T-cell (primary cell): ENCODE results near the gene PDXP. TPM values are rescaled to one million over a fixed set of nuclear protein-coding genes. Genes with fewer than 3 reads are reported as not detected.
A peak's percentile ranks its signal among the peaks of the same experiment; 100 is the strongest.
"Not testable (repeated sequence)": the region's sequence is repeated elsewhere in the genome, so short reads cannot be mapped to it uniquely, and the experiment has no call there.

Source experiments
- ATAC-seq, 4 experiments: fragments of 200-7000 bp in 3 of 4; fragments of 150-1000 bp in 1 of 4; cut with Tn5 transposase; replicated peaks in 1 of 4; 1 replicate in 3 of 4; 2 replicates in 1 of 4; pipeline ENCODE4 v1.10.0; 2021; ENCODE audit warnings: moderate library complexity in 3 of 4, mild to moderate bottlenecking in 2 of 4, moderate number of reproducible peaks in 1 of 4
- CTCF ChIA-PET, 2 donors: fragments of 300-600 bp; sonication (Branson Sonifier 250); formaldehyde crosslinking; loops; one replicate each; lab custom pipeline; 2022; ENCODE audit warnings: antibody characterized with exemption in 2 of 2; lab: Charles Lee
- POLR2A ChIA-PET, 2 donors: fragments of 300-600 bp; sonication (Branson Sonifier 250); formaldehyde crosslinking; loops; one replicate each; lab custom pipeline; 2022; ENCODE audit warnings: antibody characterized with exemption in 2 of 2; lab: Charles Lee
- DNase-seq, 35 experiments: peaks; one replicate each; pipeline versions ENCODE4 v3.0.0 to v3.0.0-alpha.2; 2013 to 2023
- H3K27ac ChIP-seq: one replicate; pipeline ENCODE4 v1.5.1; 2013; ENCODE audit warnings: low read length
- H3K27me3 ChIP-seq, 2 experiments: replicated peaks in 1 of 2; 1 replicate in 1 of 2; 2 replicates in 1 of 2; pipeline versions ENCODE4 v1.6.1 to v1.7.0; 2013; ENCODE audit warnings: low read length in 1 of 2, mixed read lengths in 1 of 2; ENCODE audit not compliant: control insufficient read depth in 2 of 2, insufficient read depth in 2 of 2; ENCODE audit errors: extremely low read depth in 1 of 2
- H3K36me3 ChIP-seq, 2 donors: 1 replicate in 1 of 2; 2 replicates in 1 of 2; pipeline versions ENCODE4 v1.6.1 to v1.7.0; 2013; ENCODE audit warnings: low read length in 1 of 2; ENCODE audit not compliant: control insufficient read depth in 2 of 2, insufficient read depth in 1 of 2; ENCODE audit errors: extremely low read depth in 1 of 2
- H3K4me1 ChIP-seq, 2 experiments: 1 replicate in 1 of 2; 2 replicates in 1 of 2; pipeline versions ENCODE4 v1.6.1 to v1.7.0; 2013; ENCODE audit warnings: low read length in 2 of 2, mixed read lengths in 1 of 2; ENCODE audit not compliant: insufficient read depth in 2 of 2, control insufficient read depth in 1 of 2; ENCODE audit errors: extremely low read depth in 1 of 2
- H3K4me3 ChIP-seq, 2 donors: 1 replicate in 1 of 2; 2 replicates in 1 of 2; pipeline versions ENCODE4 v1.5.1 to v1.7.0; 2013; ENCODE audit warnings: mild to moderate bottlenecking in 2 of 2, low read length in 1 of 2, moderate library complexity in 1 of 2; ENCODE audit not compliant: control insufficient read depth in 1 of 2; ENCODE audit errors: extremely low read depth in 1 of 2
- H3K9me3 ChIP-seq: 2 replicates; pipeline ENCODE4 v1.7.0; 2013
- H3K27ac Mint-ChIP-seq, 2 donors: one replicate each; pipeline ENCODE4 v1.8.0; 2020 to 2021; ENCODE audit warnings: mild to moderate bottlenecking in 2 of 2, mixed read lengths in 2 of 2
- H3K27me3 Mint-ChIP-seq, 2 donors: one replicate each; pipeline ENCODE4 v1.8.0; 2021 to 2022; ENCODE audit warnings: mixed read lengths in 2 of 2
- H3K36me3 Mint-ChIP-seq: one replicate; pipeline ENCODE4 v1.8.0; 2021; ENCODE audit warnings: mixed read lengths
- H3K4me1 Mint-ChIP-seq, 3 donors: one replicate each; pipeline ENCODE4 v1.8.0; 2020 to 2022; ENCODE audit warnings: mixed read lengths in 3 of 3, mild to moderate bottlenecking in 1 of 3
- H3K4me3 Mint-ChIP-seq, 3 donors: one replicate each; pipeline ENCODE4 v1.8.0; 2020 to 2022; ENCODE audit warnings: mild to moderate bottlenecking in 3 of 3, mixed read lengths in 3 of 3, moderate library complexity in 3 of 3
- H3K9me3 Mint-ChIP-seq, 3 donors: one replicate each; pipeline ENCODE4 v1.8.0; 2020 to 2022; ENCODE audit warnings: mixed read lengths in 3 of 3
- WGBS: methylation state at CpG from one replicate; pipeline ENCODE4 v1.1.5; 2013; ENCODE audit warnings: missing lambda C conversion rate; ENCODE audit not compliant: insufficient coverage; 5-methylcytosine and 5-hydroxymethylcytosine counted together
- total RNA-seq, 35 experiments: library from RNA in 6 of 35; stranded (reverse) in 6 of 35; fragments of 120-200 nt in 1 of 35; gene quantifications; one replicate each; pipeline versions ENCODE4 v1.2.1 to v1.2.4 and lab custom pipeline; 2013 to 2026

The PDXP gene
- total RNA-seq, 5 donors from 2014 or later (not counting 1 experiment from before 2014, with no cell fraction given): 3.1 to 11.3 (median 10.7) TPM

DNA sequence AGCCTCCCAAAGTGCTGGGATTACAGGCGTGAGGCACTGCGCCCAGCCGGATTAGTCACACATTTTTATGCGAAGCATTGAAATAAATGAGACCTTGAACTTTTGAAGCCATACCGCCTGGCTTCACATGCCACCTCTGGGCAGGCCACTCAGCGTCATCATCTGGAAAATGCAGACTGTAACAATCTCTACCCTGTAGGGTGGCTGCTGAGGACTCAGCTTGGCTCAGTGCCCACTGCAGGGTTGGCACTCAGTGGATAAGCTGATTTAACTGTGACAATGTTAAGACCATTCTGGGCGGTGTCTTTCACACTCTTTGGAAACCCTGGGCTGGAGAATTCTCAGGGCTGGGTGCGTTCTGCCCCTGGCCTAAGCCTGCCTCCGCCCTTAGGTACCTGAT is 10.6 kb upstream of the PDXP start:
- no peaks in the 10 kb centered on the region for H3K27me3 Mint-ChIP-seq
- H3K9me3 Mint-ChIP-seq: no peaks in the 10 kb centered on the region
- CTCF ChIA-PET: no interaction called here
- POLR2A ChIA-PET: no interaction called here
- ATAC-seq: no peak
- Histone ChIP-seq H3K4me3 (no peak overlapping the region), H3K27ac (no peak overlapping the region), H3K9me3 (no peaks in the 10 kb centered on the region), H3K36me3 (peaks cover 37 to 92% of the 10 kb centered on the region in 2 donors), H3K27me3 (no peaks in the 10 kb centered on the region), H3K4me1 (peaks cover 3 to 28% of the 10 kb centered on the region in 2 experiments)
- peaks cover 38% of the 10 kb centered on the region for H3K36me3 Mint-ChIP-seq
- H3K4me1 Mint-ChIP-seq: peaks cover 11 to 15% (median 14%) of the 10 kb centered on the region in 3 donors
- no peak for DNase-seq
- H3K4me3 Mint-ChIP-seq: no peak overlapping the region
- 98% methylated on average over 9 of the region's 9 CpGs for WGBS
- peak overlapping the region in 1 of 2 donors; percentile 55 for H3K27ac Mint-ChIP-seq

DNA sequence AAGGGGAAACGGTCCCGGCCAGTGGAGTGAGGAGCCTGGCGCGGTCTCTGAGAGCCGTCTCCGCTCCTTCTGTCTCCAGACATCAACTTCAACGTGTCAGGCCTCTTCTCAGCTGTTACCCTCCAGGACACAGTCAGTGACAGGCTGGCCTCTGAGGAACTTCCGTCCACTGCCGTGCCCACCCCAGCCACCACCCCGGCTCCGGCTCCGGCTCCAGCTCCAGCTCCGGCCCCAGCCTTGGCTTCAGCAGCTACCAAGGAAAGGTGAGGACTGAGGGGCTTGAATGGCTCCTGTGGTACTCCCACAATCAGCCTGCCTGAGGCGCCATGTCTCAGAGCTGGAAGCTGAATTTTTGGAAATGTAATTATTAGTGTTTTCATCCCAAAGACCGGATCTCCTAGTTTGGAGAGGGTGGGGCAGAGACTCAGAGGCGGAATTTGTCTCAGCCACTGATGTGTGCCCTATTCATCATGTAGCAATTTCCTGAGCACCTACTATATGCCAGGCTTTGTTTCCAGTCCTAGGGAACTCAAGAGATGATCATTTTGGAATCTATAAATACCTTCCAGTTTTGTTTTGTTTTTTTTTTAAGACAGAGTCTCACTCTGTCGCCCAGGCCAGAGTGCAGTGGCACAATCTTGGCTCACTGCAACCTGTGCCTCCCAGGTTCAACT is 7.9 kb upstream of the PDXP start:
- Histone ChIP-seq H3K27ac (no peak overlapping the region), H3K4me3 (no peak overlapping the region), H3K4me1 (peaks cover 0 to 15% of the 10 kb centered on the region in 2 experiments), H3K36me3 (peaks cover 40 to 86% of the 10 kb centered on the region in 2 donors), H3K9me3 (no peaks in the 10 kb centered on the region), H3K27me3 (no peaks in the 10 kb centered on the region)
- ATAC-seq (no peak), DNase-seq (no peak)
- ChIA-PET CTCF (no interaction called here), POLR2A (no interaction called here)
- H3K4me3 Mint-ChIP-seq: no peak overlapping the region
- no peak overlapping the region for H3K27ac Mint-ChIP-seq
- H3K4me1 Mint-ChIP-seq: peaks cover 0 to 5% (median 0%) of the 10 kb centered on the region in 3 donors
- peaks cover 37% of the 10 kb centered on the region for H3K36me3 Mint-ChIP-seq
- no peaks in the 10 kb centered on the region for H3K27me3 Mint-ChIP-seq
- H3K9me3 Mint-ChIP-seq: no peaks in the 10 kb centered on the region
- 93% methylated on average over 10 of the region's 17 CpGs for WGBS

DNA sequence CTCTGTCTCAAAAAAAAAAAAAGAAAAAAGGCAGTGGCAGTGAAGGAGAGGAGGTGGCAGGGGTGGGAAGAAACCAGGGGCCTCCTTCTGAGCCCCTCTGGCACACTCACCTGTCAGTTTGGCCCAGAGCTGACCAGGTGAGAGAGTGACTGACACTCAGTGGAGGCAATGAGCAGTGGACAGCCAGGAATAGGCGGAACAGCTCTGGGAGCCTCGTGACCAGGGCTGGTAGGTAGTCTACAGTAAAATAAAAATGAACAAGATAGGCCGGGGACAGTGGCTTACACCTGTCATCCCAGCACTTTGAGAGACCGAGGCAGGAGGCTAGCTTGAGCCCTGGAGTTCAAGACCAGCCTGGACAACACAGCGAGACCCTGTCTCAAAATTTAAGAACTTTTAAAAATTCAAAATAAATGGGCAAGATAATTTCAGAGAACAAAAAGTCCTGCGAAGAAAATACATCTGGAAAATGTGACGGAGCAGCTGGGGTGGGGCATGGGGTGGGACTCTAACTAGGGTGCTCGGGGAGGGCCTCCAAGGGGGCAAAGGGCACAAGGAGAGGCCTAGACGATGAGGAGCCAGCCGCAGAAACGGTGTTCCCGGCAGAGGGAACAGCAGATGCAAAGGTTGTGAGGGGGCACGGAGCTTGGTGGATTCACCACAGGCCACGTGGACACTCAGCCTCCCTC is 3.8 kb upstream of the PDXP start:
- DNase-seq: no peak
- peaks cover 6 to 19% of the 10 kb centered on the region in 2 experiments for H3K4me1 ChIP-seq
- no peaks in the 10 kb centered on the region for H3K27me3 Mint-ChIP-seq
- H3K27ac Mint-ChIP-seq: peak overlapping the region in 1 of 2 donors; percentile 6
- H3K4me3 ChIP-seq: no peak overlapping the region
- ChIA-PET POLR2A (no interaction called here), CTCF (no interaction called here)
- H3K36me3 Mint-ChIP-seq: peaks cover 25% of the 10 kb centered on the region
- no peaks in the 10 kb centered on the region for H3K27me3 ChIP-seq
- peaks cover 15 to 17% (median 17%) of the 10 kb centered on the region in 3 donors for H3K4me1 Mint-ChIP-seq
- peaks cover 33 to 50% of the 10 kb centered on the region in 2 donors for H3K36me3 ChIP-seq
- no peaks in the 10 kb centered on the region for H3K9me3 ChIP-seq
- H3K9me3 Mint-ChIP-seq: no peaks in the 10 kb centered on the region
- H3K4me3 Mint-ChIP-seq: no peak overlapping the region
- H3K27ac ChIP-seq: no peak overlapping the region
- no peak for ATAC-seq
- 94% methylated on average over 9 of the region's 14 CpGs for WGBS

DNA sequence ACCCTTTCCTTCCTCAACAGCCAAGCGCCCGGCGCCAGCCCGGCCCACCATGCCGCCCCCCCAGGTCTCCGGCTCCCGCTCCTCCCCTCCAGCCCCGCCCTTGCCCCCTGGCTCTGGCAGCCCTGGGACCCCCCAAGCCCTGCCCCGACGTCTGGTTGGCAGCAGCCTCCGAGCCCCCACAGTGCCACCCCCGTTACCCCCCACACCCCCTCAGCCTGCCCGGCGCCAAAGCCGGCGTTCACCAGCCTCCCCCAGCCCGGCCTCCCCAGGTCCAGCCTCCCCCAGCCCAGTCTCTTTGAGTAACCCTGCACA is 3.3 kb upstream of the PDXP start:
- peaks cover 20 to 22% (median 22%) of the 10 kb centered on the region in 3 donors for H3K4me1 Mint-ChIP-seq
- no peaks in the 10 kb centered on the region for H3K9me3 Mint-ChIP-seq
- 94% methylated on average over 5 of the region's 17 CpGs for WGBS
- no peak for ATAC-seq
- Histone ChIP-seq H3K27ac (no peak overlapping the region), H3K4me1 (peaks cover 11 to 21% of the 10 kb centered on the region in 2 experiments), H3K4me3 (no peak overlapping the region), H3K36me3 (peaks cover 29 to 45% of the 10 kb centered on the region in 2 donors), H3K9me3 (no peaks in the 10 kb centered on the region), H3K27me3 (no peaks in the 10 kb centered on the region)
- CTCF ChIA-PET: no interaction called here
- DNase-seq: no peak
- peaks cover 20% of the 10 kb centered on the region for H3K36me3 Mint-ChIP-seq
- no peaks in the 10 kb centered on the region for H3K27me3 Mint-ChIP-seq
- POLR2A ChIA-PET: no interaction called here
- no peak overlapping the region for H3K27ac Mint-ChIP-seq
- H3K4me3 Mint-ChIP-seq: no peak overlapping the region

DNA sequence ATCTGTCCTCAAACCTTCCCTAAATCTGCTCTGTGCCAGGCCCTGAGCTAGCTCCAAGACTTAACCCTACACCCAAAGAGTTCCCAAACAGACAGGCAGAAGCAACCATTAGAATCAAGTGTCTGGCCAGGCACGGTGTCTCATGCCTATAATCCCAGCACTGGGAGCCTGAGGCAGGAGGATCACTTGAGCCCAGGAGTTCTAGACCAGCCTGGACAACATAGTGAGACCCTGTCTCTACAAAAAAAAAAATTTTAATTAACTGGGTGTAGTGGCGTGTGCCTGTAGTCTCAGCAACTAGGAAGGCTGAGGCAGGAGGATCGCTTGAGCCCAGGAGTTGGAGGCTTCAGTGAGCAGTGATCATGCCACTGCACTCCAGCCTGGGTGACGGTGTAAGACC is 1.9 kb upstream of the PDXP start:
- H3K4me3 ChIP-seq, ATAC-seq, H3K9me3 Mint-ChIP-seq, DNase-seq, H3K27ac ChIP-seq, H3K4me3 Mint-ChIP-seq, POLR2A ChIA-PET, H3K27me3 ChIP-seq, H3K27me3 Mint-ChIP-seq, H3K9me3 ChIP-seq: not testable (repeated sequence)
- H3K27ac Mint-ChIP-seq: peak overlapping the region; percentile 28 to 48
- H3K4me1 Mint-ChIP-seq: peaks cover 34 to 36% (median 35%) of the 10 kb centered on the region in 3 donors
- H3K36me3 Mint-ChIP-seq: peaks cover 16% of the 10 kb centered on the region
- peaks cover 18 to 31% of the 10 kb centered on the region in 2 donors for H3K36me3 ChIP-seq
- peaks cover 11 to 35% of the 10 kb centered on the region in 2 experiments for H3K4me1 ChIP-seq
- WGBS: 96% methylated on average over 4 of the region's 4 CpGs
- CTCF ChIA-PET: interaction anchor here in 1 of 2 donors (0.6 to 4.2 kb wide), 3 partner anchors 14 to 90 kb away, joined by 3 to 61 read pairs (median 39); partner anchors contain the start of gene LGALS1

DNA sequence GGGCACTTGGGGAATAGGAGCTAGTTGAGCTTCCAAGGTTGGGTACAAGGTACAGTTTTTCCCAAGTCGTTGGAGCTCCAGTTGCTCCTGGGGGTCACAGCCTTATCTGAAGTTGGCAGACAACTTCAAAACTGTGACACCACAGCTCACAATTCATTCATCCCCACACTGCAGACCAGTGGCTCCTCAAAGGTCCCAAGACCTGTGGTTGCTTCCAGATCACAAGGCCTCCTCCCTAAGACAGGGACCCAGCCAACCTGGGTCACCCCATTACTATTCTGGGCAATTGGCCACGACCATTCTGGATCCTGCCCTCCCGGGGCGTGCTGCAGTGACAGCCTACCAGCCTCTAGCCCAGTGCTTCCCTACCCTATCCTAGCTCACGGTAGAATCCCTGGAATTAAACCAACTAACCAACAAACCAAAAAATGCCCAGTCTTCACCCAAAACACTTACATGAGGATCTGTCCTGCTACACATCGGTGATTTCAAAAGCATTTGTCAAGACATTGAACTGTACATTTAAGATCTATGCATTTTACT is 862 bp upstream of the PDXP start:
- peaks cover 15% of the 10 kb centered on the region for H3K36me3 Mint-ChIP-seq
- Histone ChIP-seq H3K27ac (peak overlapping the region; percentile 63), H3K27me3 (no peaks in the 10 kb centered on the region), H3K4me1 (peaks cover 11 to 38% of the 10 kb centered on the region in 2 experiments), H3K9me3 (no peaks in the 10 kb centered on the region), H3K36me3 (peaks cover 15 to 23% of the 10 kb centered on the region in 2 donors), H3K4me3 (peak overlapping the region; percentile 42 to 49)
- H3K4me3 Mint-ChIP-seq: peak overlapping the region; percentile 80 to 85 (median 83)
- WGBS: 30% methylated on average over 4 of the region's 6 CpGs
- peak overlapping the region; percentile 89 to 98 for H3K27ac Mint-ChIP-seq
- peaks cover 40 to 42% (median 40%) of the 10 kb centered on the region in 3 donors for H3K4me1 Mint-ChIP-seq
- no peaks in the 10 kb centered on the region for H3K9me3 Mint-ChIP-seq
- ATAC-seq (no peak), DNase-seq (no peak)
- ChIA-PET CTCF (interaction anchor here (0.6 to 4.2 kb wide), 18 partner anchors 14 to 296 kb away, joined by 3 to 61 read pairs (median 6); partner anchors contain the start of genes C22orf23 (in 1 of the 2), GCAT (in 1 of the 2), GGA1 (in 1 of the 2) and LGALS1 (in 1 of the 2)), POLR2A (interaction anchor here (0.5 to 1.5 kb wide), 9 partner anchors 14 to 1318 kb away, joined by 3 to 14 read pairs (median 3); partner anchors contain the start of gene GGA1 (in 1 of the 2))
- no peaks in the 10 kb centered on the region for H3K27me3 Mint-ChIP-seq
